A549 treated with AZD2906 at 1 μM for 4 hours (cell line): Measurements from ENCODE around the gene ALOX12. TPM values are rescaled to one million over a fixed set of nuclear protein-coding genes. Genes with fewer than 3 reads are reported as not detected.

Experiments used
- total RNA-seq: library from RNA; stranded (reverse); fragments of 200-300 nt; extraction: Qiagen RNA extraction; gene quantifications from 5 replicates; pipeline ENCODE4 v1.2.3, GENCODE V29; 2022

ALOX12 gene, protein sequence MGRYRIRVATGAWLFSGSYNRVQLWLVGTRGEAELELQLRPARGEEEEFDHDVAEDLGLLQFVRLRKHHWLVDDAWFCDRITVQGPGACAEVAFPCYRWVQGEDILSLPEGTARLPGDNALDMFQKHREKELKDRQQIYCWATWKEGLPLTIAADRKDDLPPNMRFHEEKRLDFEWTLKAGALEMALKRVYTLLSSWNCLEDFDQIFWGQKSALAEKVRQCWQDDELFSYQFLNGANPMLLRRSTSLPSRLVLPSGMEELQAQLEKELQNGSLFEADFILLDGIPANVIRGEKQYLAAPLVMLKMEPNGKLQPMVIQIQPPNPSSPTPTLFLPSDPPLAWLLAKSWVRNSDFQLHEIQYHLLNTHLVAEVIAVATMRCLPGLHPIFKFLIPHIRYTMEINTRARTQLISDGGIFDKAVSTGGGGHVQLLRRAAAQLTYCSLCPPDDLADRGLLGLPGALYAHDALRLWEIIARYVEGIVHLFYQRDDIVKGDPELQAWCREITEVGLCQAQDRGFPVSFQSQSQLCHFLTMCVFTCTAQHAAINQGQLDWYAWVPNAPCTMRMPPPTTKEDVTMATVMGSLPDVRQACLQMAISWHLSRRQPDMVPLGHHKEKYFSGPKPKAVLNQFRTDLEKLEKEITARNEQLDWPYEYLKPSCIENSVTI
- total RNA-seq: not detected in 5 replicates

DNA sequence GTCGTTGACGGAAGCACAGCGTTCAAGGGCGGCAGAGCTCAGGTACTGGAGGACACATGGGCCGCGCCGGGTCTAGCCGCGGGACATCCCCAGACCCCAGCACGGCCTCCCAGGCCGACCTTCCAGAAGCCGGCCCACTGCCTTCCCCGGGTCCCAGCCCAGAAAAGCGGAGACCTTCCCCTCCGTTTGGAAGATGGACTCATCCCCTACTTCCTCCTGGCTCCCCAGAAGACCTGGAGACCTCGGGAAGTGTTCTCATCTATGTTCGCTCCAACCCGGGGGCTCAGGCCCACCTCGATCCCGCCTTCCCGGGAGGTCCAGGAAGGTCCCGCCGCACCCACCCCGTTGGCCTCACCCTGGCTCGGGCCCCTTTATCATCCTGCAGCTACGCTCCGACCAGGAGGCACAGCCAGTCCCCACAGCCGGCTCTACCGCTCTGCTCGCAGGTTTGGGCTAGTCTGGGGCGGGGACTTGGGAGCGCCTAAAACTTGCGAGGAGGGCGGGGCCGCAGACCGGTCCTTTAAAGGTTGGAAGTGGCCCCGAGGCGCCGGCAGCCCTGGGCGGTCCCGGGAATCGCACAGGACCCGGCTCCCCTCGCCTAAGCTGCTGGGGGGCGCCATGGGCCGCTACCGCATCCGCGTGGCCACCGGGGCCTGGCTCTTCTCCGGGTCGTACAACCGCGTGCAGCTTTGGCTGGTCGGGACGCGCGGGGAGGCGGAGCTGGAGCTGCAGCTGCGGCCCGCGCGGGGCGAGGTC is at the start of gene ALOX12:
Gene ALOX12 (plus strand): TSS at position 550 of the 756 bp plus-strand sequence. CDS start 69 bp downstream, at position 619.

DNA sequence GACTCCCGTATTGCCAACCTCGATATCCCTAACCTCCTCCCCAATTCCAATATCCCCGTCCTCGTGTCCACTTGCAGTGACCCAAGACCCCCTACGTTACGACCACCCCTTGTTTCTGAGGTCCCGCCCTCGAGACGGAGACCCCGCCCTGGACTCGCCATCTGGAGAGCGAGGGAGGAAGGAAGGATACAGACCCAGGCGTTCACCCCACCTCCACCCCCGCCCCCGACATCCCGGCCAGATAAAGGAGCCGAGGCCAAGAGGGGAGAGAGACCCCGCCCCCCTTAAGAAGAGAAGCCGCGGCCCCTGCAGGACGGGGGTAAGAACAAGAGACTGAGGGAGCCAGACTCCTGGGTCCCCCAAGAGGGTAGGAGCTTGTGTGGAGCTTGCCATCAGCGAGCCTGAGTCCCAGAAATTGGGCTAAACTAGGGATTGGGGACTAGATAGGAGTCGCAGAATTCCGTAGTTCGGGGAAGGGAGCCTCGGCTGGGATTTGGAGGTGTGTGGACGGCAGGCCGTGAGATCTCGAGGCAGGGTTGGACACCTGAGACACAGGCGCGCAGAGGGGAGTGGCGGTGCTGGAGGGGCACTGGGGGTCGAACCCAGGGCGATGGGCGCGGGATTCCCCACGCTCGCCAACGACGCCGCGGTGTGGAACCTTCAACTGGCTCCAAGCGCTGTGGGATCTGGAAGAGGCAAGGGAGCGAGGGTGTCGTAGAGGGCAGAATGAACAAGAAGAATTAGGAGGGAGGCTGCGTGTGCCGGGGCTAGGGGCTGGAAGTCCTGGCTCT is 27.1 kb downstream of the ALOX12 start, which contains the start of gene BCL6B:
Gene BCL6B (plus strand): TSS at position 270 of the 791 bp plus-strand sequence. CDS start 622 bp downstream, outside the sequence.

DNA sequence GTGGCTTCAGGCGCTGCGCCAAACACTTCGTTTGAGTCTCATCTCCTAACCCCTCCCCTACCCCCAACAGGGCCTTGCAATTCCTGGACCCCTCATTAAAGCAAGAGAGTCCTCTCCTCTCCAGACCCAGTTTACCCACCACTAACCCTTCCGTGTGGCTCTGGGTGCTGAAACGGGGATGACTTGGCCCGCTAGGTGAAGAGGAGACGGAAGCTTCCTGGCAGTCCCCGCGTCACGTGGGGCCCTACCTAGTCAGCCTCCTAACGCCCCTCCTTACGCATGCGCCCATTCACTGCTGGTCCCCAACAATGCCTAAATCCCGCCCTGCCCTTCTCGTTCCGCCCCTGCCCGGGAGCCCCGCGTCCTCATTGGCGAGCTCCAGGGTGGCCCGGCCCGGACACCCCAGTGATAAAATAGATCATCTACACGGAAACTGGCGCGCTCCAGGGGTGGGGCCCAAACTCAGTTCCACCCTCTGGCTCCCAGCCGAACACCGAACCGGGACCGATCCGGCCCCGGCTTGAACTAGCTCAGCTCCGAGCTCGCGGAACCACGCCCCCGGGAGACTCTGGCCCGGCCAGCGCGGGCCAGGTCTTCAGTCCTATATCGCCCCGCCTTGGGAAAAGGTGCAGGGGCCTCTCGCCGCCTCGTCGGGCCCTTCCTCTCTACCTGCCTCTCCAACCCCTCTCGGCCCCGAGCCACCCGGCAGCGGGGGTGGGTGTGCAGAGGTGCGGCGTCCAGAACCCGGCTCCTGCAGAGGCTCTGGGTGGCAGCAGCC is 39.9 kb downstream of the ALOX12 start, which contains the start of gene SLC16A13:
Gene SLC16A13 (plus strand): TSS at position 425 of the 778 bp plus-strand sequence. CDS start 368 bp downstream, outside the sequence.

DNA sequence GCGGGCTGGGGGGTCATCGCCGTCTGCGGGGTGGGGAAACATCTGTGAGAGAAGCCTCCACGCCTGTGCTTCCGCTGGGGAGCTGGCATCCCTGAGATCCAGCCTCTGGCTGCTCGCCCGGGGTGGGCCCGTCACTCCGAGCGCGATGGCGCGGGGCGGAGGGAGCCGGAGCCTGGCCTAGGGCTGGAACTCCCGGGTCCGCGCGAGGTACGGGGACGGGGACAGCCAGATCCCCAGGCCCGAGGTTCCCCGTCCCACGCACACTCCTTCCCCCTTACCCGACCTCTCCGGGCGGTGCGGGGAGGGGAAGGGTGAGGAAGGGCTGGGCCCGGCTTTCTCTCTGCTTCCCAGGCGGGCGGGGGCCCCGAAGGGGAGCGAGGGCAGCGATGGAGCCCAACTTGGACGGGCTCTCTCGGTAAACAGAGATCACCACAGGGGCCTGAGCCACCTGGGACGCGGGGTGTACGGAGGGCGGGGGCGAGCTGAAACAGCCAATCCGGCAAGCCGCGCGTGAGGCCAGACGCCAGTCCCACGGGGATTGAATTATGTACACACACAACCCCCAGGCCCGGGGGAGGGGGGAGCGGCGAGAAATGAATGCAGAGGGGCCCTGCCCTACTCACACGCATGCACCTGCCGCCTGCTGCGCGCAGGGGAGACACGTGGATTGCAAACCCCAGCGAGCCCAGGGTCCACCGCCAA is 47.8 kb downstream of the ALOX12 start, which contains the start of gene SLC16A11:
Gene SLC16A11 (minus strand): TSS at position 596 of the 702 bp plus-strand sequence. CDS start 579 bp downstream, at position 17.

Other genes starting within 250 kb of the ALOX12 start
- gene XAF1, start 240.0 kb upstream of the ALOX12 start, total RNA-seq: not detected in 5 replicates
- not detected in 5 replicates for gene FBXO39, start 219.8 kb upstream of the ALOX12 start, total RNA-seq
- 0.07 to 0.22 TPM (median 0.15 TPM) in 4 of 5 replicates, not detected in the other for gene TEKT1, start 164.3 kb upstream of the ALOX12 start, total RNA-seq
- gene RNASEK, start 16.6 kb downstream of the ALOX12 start, total RNA-seq: 417 to 502 TPM (median 450 TPM) in 5 replicates
- gene BCL6B, start 27.0 kb downstream of the ALOX12 start, total RNA-seq: not detected in 5 replicates
- gene SLC16A13, start 40.0 kb downstream of the ALOX12 start, total RNA-seq: 7.0 to 9.5 TPM (median 8.4 TPM) in 5 replicates
- not detected in 5 replicates for gene SLC16A11, start 48.0 kb downstream of the ALOX12 start, total RNA-seq
- not detected in 5 replicates for gene CLEC10A, start 84.2 kb downstream of the ALOX12 start, total RNA-seq
- gene ASGR2, start 118.8 kb downstream of the ALOX12 start, total RNA-seq: 0.07 to 0.12 TPM in 2 of 5 replicates, not detected in the others
- 0.82 to 1.4 TPM (median 1.2 TPM) in 5 replicates for gene ASGR1, start 183.3 kb downstream of the ALOX12 start, total RNA-seq
- gene DLG4, start 223.8 kb downstream of the ALOX12 start, total RNA-seq: 5.4 to 7.5 TPM (median 5.8 TPM) in 5 replicates
- 286 to 433 TPM (median 402 TPM) in 5 replicates for gene ACADVL, start 223.9 kb downstream of the ALOX12 start, total RNA-seq
- gene DVL2, start 238.5 kb downstream of the ALOX12 start, total RNA-seq: 37.1 to 47.6 TPM (median 44.8 TPM) in 5 replicates
- 86.1 to 108 TPM (median 99.5 TPM) in 5 replicates for gene PHF23, start 243.4 kb downstream of the ALOX12 start, total RNA-seq
- gene GABARAP, start 246.4 kb downstream of the ALOX12 start, total RNA-seq: 643 to 763 TPM (median 704 TPM) in 5 replicates